Large intestine (tissue), 3 donors: ENCODE results near the gene CNKSR3. TPM values are rescaled to one million over a fixed set of nuclear protein-coding genes. Genes with fewer than 3 reads are reported as not detected.

Experiments
- DNase-seq, 2 donors: peaks; one replicate each; pipeline versions ENCODE4 v3.0.0 to v3.0.0-alpha.2; 2013
- H3K27ac ChIP-seq: one replicate; pipeline ENCODE4 v1.5.1; 2013; ENCODE audit warnings: low read length
- H3K27me3 ChIP-seq: 2 replicates; pipeline ENCODE4 v1.6.1; 2013; ENCODE audit warnings: low read length; ENCODE audit not compliant: control insufficient read depth, insufficient read depth
- H3K36me3 ChIP-seq: 2 replicates; pipeline ENCODE4 v1.6.1; 2013; ENCODE audit warnings: low read length; ENCODE audit not compliant: control insufficient read depth, insufficient read depth
- H3K4me1 ChIP-seq: one replicate; pipeline ENCODE4 v1.6.1; 2013; ENCODE audit warnings: low read length; ENCODE audit not compliant: control insufficient read depth, insufficient read depth
- H3K4me3 ChIP-seq: one replicate; pipeline ENCODE4 v1.5.1; 2013; ENCODE audit warnings: low read length
- H3K9me3 ChIP-seq: one replicate; pipeline ENCODE4 v1.6.1; 2013; ENCODE audit warnings: mild to moderate bottlenecking, low read depth, low read length, moderate library complexity; ENCODE audit not compliant: control insufficient read depth
- WGBS: methylation state at CpG from one replicate; pipeline ENCODE4 v1.1.5; 2013; ENCODE audit warnings: low lambda C conversion rate; ENCODE audit not compliant: insufficient coverage; 5-methylcytosine and 5-hydroxymethylcytosine counted together
- polyA plus RNA-seq: library from polyadenylated mRNA; unstranded; fragments of 120-200 nt; gene quantifications from one replicate; pipeline ENCODE4 v1.2.1, GENCODE V29; 2013

Gene CNKSR3
- polyA plus RNA-seq, 1 donor: 25.8 TPM

- no peak for DNase-seq
- Histone ChIP-seq H3K4me1 (peaks cover 37% of the 10 kb centered on the region), H3K27ac (no peak overlapping the region)
Observed at GRCh38 chr6:154504865-154505449, 5.5 kb downstream of the CNKSR3 start.

GRCh38 chr6:154504102-154504501 lies 6.4 kb downstream of the CNKSR3 start:
- Histone ChIP-seq H3K27me3 (no peaks in the 10 kb centered on the region), H3K4me3 (no peak overlapping the region), H3K9me3 (no peaks in the 10 kb centered on the region), H3K27ac (no peak overlapping the region), H3K36me3 (peaks cover 22% of the 10 kb centered on the region), H3K4me1 (peaks cover 37% of the 10 kb centered on the region)
- WGBS: no CpG with 5 or more reads among the region's 4 CpGs
- DNase-seq: no peak

More at GRCh38 chr6:154504865-154505449, 5.5 kb downstream of the CNKSR3 start:
- no CpG with 5 or more reads among the region's 5 CpGs for WGBS
- H3K27me3 ChIP-seq: no peaks in the 10 kb centered on the region
- H3K9me3 ChIP-seq: no peaks in the 10 kb centered on the region
- peaks cover 18% of the 10 kb centered on the region for H3K36me3 ChIP-seq
- H3K4me3 ChIP-seq: no peak overlapping the region

- Histone ChIP-seq H3K27ac (no peak overlapping the region), H3K36me3 (peaks cover 22% of the 10 kb centered on the region), H3K4me1 (peaks cover 37% of the 10 kb centered on the region), H3K4me3 (no peak overlapping the region), H3K27me3 (no peaks in the 10 kb centered on the region), H3K9me3 (no peaks in the 10 kb centered on the region)
- WGBS: no CpG with 5 or more reads among the region's 5 CpGs
- DNase-seq: no peak
Observed at GRCh38 chr6:154503658-154504057, 6.8 kb downstream of the CNKSR3 start.

GRCh38 chr6:154502553-154502952 lies 7.9 kb downstream of the CNKSR3 start:
- Histone ChIP-seq H3K27me3 (no peaks in the 10 kb centered on the region), H3K4me3 (no peak overlapping the region), H3K4me1 (peaks cover 28% of the 10 kb centered on the region), H3K27ac (no peak overlapping the region), H3K36me3 (peaks cover 26% of the 10 kb centered on the region), H3K9me3 (no peaks in the 10 kb centered on the region)
- no peak for DNase-seq
- 73% methylated on average over 3 of the region's 7 CpGs for WGBS

- no peak overlapping the region for H3K4me3 ChIP-seq
- no CpG with 5 or more reads among the region's 4 CpGs for WGBS
- H3K4me1 ChIP-seq: peaks cover 17% of the 10 kb centered on the region
- H3K27me3 ChIP-seq: no peaks in the 10 kb centered on the region
- DNase-seq: no peak
- H3K27ac ChIP-seq: no peak overlapping the region
- H3K36me3 ChIP-seq: peaks cover 27% of the 10 kb centered on the region
- no peaks in the 10 kb centered on the region for H3K9me3 ChIP-seq
Observed at GRCh38 chr6:154501578-154501868, 9.0 kb downstream of the CNKSR3 start.

- Histone ChIP-seq H3K4me1 (peaks cover 12% of the 10 kb centered on the region), H3K27ac (no peak overlapping the region), H3K36me3 (peaks cover 27% of the 10 kb centered on the region), H3K9me3 (no peaks in the 10 kb centered on the region), H3K4me3 (no peak overlapping the region), H3K27me3 (no peaks in the 10 kb centered on the region)
- no peak for DNase-seq
- WGBS: 100% methylated on average over 2 of the region's 9 CpGs
Observed at GRCh38 chr6:154500769-154501577, 9.5 kb downstream of the CNKSR3 start.

GRCh38 chr6:154499855-154500589 lies 10.5 kb downstream of the CNKSR3 start:
- WGBS: no CpG with 5 or more reads among the region's 4 CpGs

GRCh38 chr6:154498340-154498934 lies 12.0 kb downstream of the CNKSR3 start:
- no peak overlapping the region for H3K27ac ChIP-seq
- no peaks in the 10 kb centered on the region for H3K9me3 ChIP-seq
- DNase-seq: no peak
- WGBS: 78% methylated on average over 2 of the region's 6 CpGs
- no peaks in the 10 kb centered on the region for H3K27me3 ChIP-seq
- no peaks in the 10 kb centered on the region for H3K4me1 ChIP-seq
- H3K36me3 ChIP-seq: peaks cover 32% of the 10 kb centered on the region
- no peak overlapping the region for H3K4me3 ChIP-seq

More at GRCh38 chr6:154499855-154500589, 10.5 kb downstream of the CNKSR3 start:
- no peak overlapping the region for H3K4me3 ChIP-seq
- no peak for DNase-seq
- peaks cover 8% of the 10 kb centered on the region for H3K4me1 ChIP-seq
- H3K36me3 ChIP-seq: peaks cover 31% of the 10 kb centered on the region
- no peaks in the 10 kb centered on the region for H3K9me3 ChIP-seq
- H3K27me3 ChIP-seq: no peaks in the 10 kb centered on the region
- no peak overlapping the region for H3K27ac ChIP-seq

GRCh38 chr6:154496793-154497517 lies 13.5 kb downstream of the CNKSR3 start:
- H3K4me1 ChIP-seq: no peaks in the 10 kb centered on the region
- WGBS: no CpG with 5 or more reads among the region's 16 CpGs
- no peaks in the 10 kb centered on the region for H3K27me3 ChIP-seq
- H3K4me3 ChIP-seq: no peak overlapping the region
- no peak for DNase-seq
- H3K27ac ChIP-seq: no peak overlapping the region
- no peaks in the 10 kb centered on the region for H3K9me3 ChIP-seq
- H3K36me3 ChIP-seq: peaks cover 28% of the 10 kb centered on the region

- WGBS: 89% methylated on average over 1 of the region's 4 CpGs
- no peaks in the 10 kb centered on the region for H3K9me3 ChIP-seq
Observed at GRCh38 chr6:154496186-154496585, 14.3 kb downstream of the CNKSR3 start.

More at GRCh38 chr6:154496186-154496585, 14.3 kb downstream of the CNKSR3 start:
- no peaks in the 10 kb centered on the region for H3K27me3 ChIP-seq
- H3K4me1 ChIP-seq: no peaks in the 10 kb centered on the region
- DNase-seq: no peak
- no peak overlapping the region for H3K27ac ChIP-seq
- H3K4me3 ChIP-seq: no peak overlapping the region
- H3K36me3 ChIP-seq: peaks cover 28% of the 10 kb centered on the region
